H1 (cell line): ENCODE measurements around the gene TMEM117. TPM values are rescaled to one million over a fixed set of nuclear protein-coding genes. Genes with fewer than 3 reads are reported as not detected.

Experiments
- CTCF ChIA-PET: fragments of 300-600 bp; sonication (Branson Sonifier 250); formaldehyde crosslinking; loops from one replicate; lab custom pipeline; 2021; ENCODE audit not compliant: partially characterized antibody; lab: Charles Lee
- POLR2A ChIA-PET: fragments of 300-600 bp; sonication (Branson Sonifier 250); formaldehyde crosslinking; loops from one replicate; lab custom pipeline; 2021; ENCODE audit warnings: inconsistent platforms; ENCODE audit not compliant: partially characterized antibody; lab: Charles Lee
- DNase-seq, 2 experiments: peaks; one replicate each; pipeline versions ENCODE4 v3.0.0 to v3.0.0-alpha.2; 2010 to 2022; ENCODE audit warnings: low spot score in 2 of 2, low read depth in 1 of 2, mixed read lengths in 1 of 2
- FAIRE-seq: peaks from 2 replicates; lab custom pipeline; 2011; peaks lifted over from hg19 to GRCh38; lab: Jason Lieb, UNC
- H2AFZ ChIP-seq: 2 replicates; pipeline ENCODE4 v1.8.1; 2012; ENCODE audit warnings: low read length, inconsistent platforms
- H2AK5ac ChIP-seq: 2 replicates; pipeline ENCODE4 v1.6.1; 2013; ENCODE audit warnings: low read depth, low read length
- H2BK120ac ChIP-seq: replicated peaks from 2 replicates; pipeline ENCODE3; 2013; ENCODE audit warnings: low read depth, low read length, inconsistent platforms
- H2BK12ac ChIP-seq: 2 replicates; pipeline ENCODE4 v1.6.1; 2013; ENCODE audit warnings: low read depth, low read length
- H2BK15ac ChIP-seq: 2 replicates; pipeline ENCODE4 v1.6.1; 2013; ENCODE audit warnings: low read length
- H2BK20ac ChIP-seq: 2 replicates; pipeline ENCODE4 v1.6.1; 2013; ENCODE audit warnings: low read length
- H2BK5ac ChIP-seq: 2 replicates; pipeline ENCODE4 v1.6.1; 2013; ENCODE audit warnings: low read depth, low read length
- H3K14ac ChIP-seq: 2 replicates; pipeline ENCODE4 v1.6.1; 2013; ENCODE audit warnings: inconsistent platforms; ENCODE audit not compliant: insufficient read length
- H3K18ac ChIP-seq: 2 replicates; pipeline ENCODE4 v1.6.1; 2013; ENCODE audit warnings: low read length; ENCODE audit errors: extremely low read depth
- H3K23ac ChIP-seq: 2 replicates; pipeline ENCODE4 v1.6.1; 2013; ENCODE audit warnings: inconsistent platforms; ENCODE audit not compliant: insufficient read length
- H3K23me2 ChIP-seq: 2 replicates; pipeline ENCODE4 v1.6.1; 2013; ENCODE audit warnings: low read depth, low read length
- H3K27ac ChIP-seq: 2 replicates; pipeline ENCODE4 v1.6.1; 2011; ENCODE audit warnings: low read depth, low read length, inconsistent platforms
- H3K27me3 ChIP-seq, 4 experiments: replicated peaks in 1 of 4; 1 replicate in 1 of 4; 2 replicates in 3 of 4; pipeline versions ENCODE4 v1.6.1 to v1.8.1; 2011 to 2013; ENCODE audit warnings: low read length in 3 of 4, mild to moderate bottlenecking in 3 of 4, inconsistent platforms in 2 of 4, mixed read lengths in 2 of 4, moderate library complexity in 1 of 4; ENCODE audit not compliant: control insufficient read depth in 3 of 4, insufficient read depth in 3 of 4; ENCODE audit errors: extremely low read depth in 1 of 4
- H3K36me3 ChIP-seq, 4 experiments: 2 replicates each; pipeline versions ENCODE4 v1.6.1 to v1.8.1; 2011 to 2013; ENCODE audit warnings: mild to moderate bottlenecking in 4 of 4, low read length in 3 of 4, moderate library complexity in 2 of 4, control low read depth in 1 of 4, inconsistent platforms in 1 of 4; ENCODE audit not compliant: insufficient read depth in 4 of 4, control insufficient read depth in 2 of 4
- H3K4ac ChIP-seq: replicated peaks from 2 replicates; pipeline ENCODE3; 2013; ENCODE audit warnings: low read length, low read depth, mixed read lengths, inconsistent platforms; ENCODE audit not compliant: insufficient read length
- H3K4me1 ChIP-seq, 4 experiments: replicated peaks in 1 of 4; 1 replicate in 1 of 4; 2 replicates in 3 of 4; pipeline versions ENCODE4 v1.6.1 to v1.8.1; 2011 to 2013; ENCODE audit warnings: low read length in 3 of 4, inconsistent platforms in 2 of 4, mixed read lengths in 1 of 4; ENCODE audit not compliant: insufficient read depth in 4 of 4, control insufficient read depth in 3 of 4
- H3K4me2 ChIP-seq, 2 experiments: 2 replicates each; pipeline versions ENCODE4 v1.6.1 to v1.8.1; 2011 to 2013; ENCODE audit warnings: low read depth in 2 of 2, low read length in 2 of 2, control low read depth in 1 of 2, inconsistent platforms in 1 of 2, mild to moderate bottlenecking in 1 of 2; ENCODE audit not compliant: insufficient read depth in 1 of 2
- H3K4me3 ChIP-seq, 4 experiments: fragments of 200-600, 300-600 bp in 1 of 4; sonication (generic), shearing (Covaris generic), sonication (Bioruptor Twin) in 1 of 4; 2 replicates each; pipeline versions ENCODE4 v1.5.1 to v1.8.1; 2011 to 2016; ENCODE audit warnings: low read length in 4 of 4, low read depth in 3 of 4, control low read depth in 2 of 4, inconsistent platforms in 2 of 4, mild to moderate bottlenecking in 2 of 4, mixed read lengths in 1 of 4, moderate library complexity in 1 of 4; ENCODE audit not compliant: insufficient read depth in 2 of 4; ENCODE audit errors: extremely low read depth in 1 of 4
- H3K56ac ChIP-seq: replicated peaks from 2 replicates; pipeline ENCODE3; 2013; ENCODE audit warnings: low read depth, mild to moderate bottlenecking, mixed read lengths, low read length, inconsistent platforms; ENCODE audit not compliant: insufficient read length
- H3K79me1 ChIP-seq: 2 replicates; pipeline ENCODE4 v1.6.1; 2013; ENCODE audit warnings: low read depth, low read length, control low read depth
- H3K79me2 ChIP-seq, 2 experiments: 2 replicates each; pipeline versions ENCODE4 v1.6.1 to v1.8.1; 2012 to 2013; ENCODE audit warnings: low read length in 2 of 2, mild to moderate bottlenecking in 2 of 2, inconsistent platforms in 1 of 2; ENCODE audit not compliant: insufficient read depth in 2 of 2, control insufficient read depth in 1 of 2
- H3K9ac ChIP-seq, 4 experiments: replicated peaks in 1 of 4; 1 replicate in 1 of 4; 2 replicates in 3 of 4; pipeline versions ENCODE4 v1.6.1 to v1.8.1; 2011 to 2013; ENCODE audit warnings: low read depth in 3 of 4, low read length in 3 of 4, control low read depth in 2 of 4, mild to moderate bottlenecking in 2 of 4, moderate library complexity in 2 of 4, inconsistent platforms in 1 of 4; ENCODE audit errors: extremely low read depth in 1 of 4
- H3K9me3 ChIP-seq, 2 experiments: 2 replicates each; pipeline versions ENCODE4 v1.6.1 to v1.8.1; 2012 to 2013; ENCODE audit warnings: mild to moderate bottlenecking in 2 of 2, moderate library complexity in 2 of 2, control low read depth in 1 of 2, inconsistent platforms in 1 of 2, low read depth in 1 of 2, low read length in 1 of 2, mixed read lengths in 1 of 2; ENCODE audit not compliant: insufficient read depth in 2 of 2
- H4K20me1 ChIP-seq, 2 experiments: replicated peaks in 1 of 2; 2 replicates each; pipeline versions ENCODE3 to v1.8.1; 2011 to 2013; ENCODE audit warnings: inconsistent platforms in 2 of 2, low read length in 2 of 2, mild to moderate bottlenecking in 1 of 2; ENCODE audit not compliant: insufficient read depth in 2 of 2, control insufficient read depth in 1 of 2
- H4K5ac ChIP-seq: 2 replicates; pipeline ENCODE4 v1.6.1; 2013; ENCODE audit warnings: low read length, low read depth, mixed read lengths, inconsistent platforms; ENCODE audit not compliant: insufficient read length
- H4K8ac ChIP-seq: 2 replicates; pipeline ENCODE4 v1.8.0; 2013; ENCODE audit warnings: mild to moderate bottlenecking, moderate library complexity, low read length, inconsistent platforms; ENCODE audit not compliant: insufficient read depth; ENCODE audit errors: extremely low read depth
- H4K91ac ChIP-seq: replicated peaks from 2 replicates; pipeline ENCODE3; 2013; ENCODE audit warnings: low read length, mixed read lengths, inconsistent platforms; ENCODE audit not compliant: insufficient read length
- CBX8 ChIP-seq: fragments of 300-800, 300-1000 bp; sonication (generic); IDR thresholded peaks from 2 replicates; pipeline ENCODE4 v1.7.1; 2016; ENCODE audit warnings: low read depth, low read length, borderline replicate concordance
- HDAC2 ChIP-seq, 2 experiments: fragments of 300-600 bp in 1 of 2; sonication (generic) in 1 of 2; IDR thresholded peaks; 2 replicates each; pipeline ENCODE4 v1.6.1; 2011 to 2012; ENCODE audit warnings: low read depth in 2 of 2, low read length in 2 of 2, mild to moderate bottlenecking in 2 of 2, moderate library complexity in 2 of 2, borderline replicate concordance in 1 of 2, inconsistent platforms in 1 of 2
- NANOG ChIP-seq: IDR thresholded peaks from 2 replicates; pipeline ENCODE4 v1.6.1; 2011; ENCODE audit warnings: low read length, low read depth, mild to moderate bottlenecking, inconsistent platforms; ENCODE audit not compliant: insufficient read depth, poor library complexity, severe bottlenecking
- PHF8 ChIP-seq: fragments of 200-600 bp; sonication (generic); conservative IDR thresholded peaks from 2 replicates; pipeline ENCODE4 v1.7.1; 2012; ENCODE audit warnings: low read depth, mild to moderate bottlenecking, inconsistent platforms, low read length, moderate library complexity
- WGBS, 2 experiments: shearing (Covaris generic) in 1 of 2; methylation state at CpG; one replicate each; pipeline versions ENCODE4 v1.1.6 to v1.1.7; 2013 to 2015; ENCODE audit warnings: low lambda C conversion rate in 2 of 2, mixed read lengths in 2 of 2, inconsistent platforms in 1 of 2, low coverage in 1 of 2, missing lambda C conversion rate in 1 of 2; ENCODE audit not compliant: insufficient replicate concordance in 2 of 2, insufficient coverage in 1 of 2, insufficient read length in 1 of 2; ENCODE audit errors: extremely low coverage in 1 of 2, missing lambda C conversion rate in 1 of 2; 5-methylcytosine and 5-hydroxymethylcytosine counted together
- polyA plus RNA-seq, 7 experiments: library from polyadenylated mRNA; depleted of rRNA in 3 of 7; stranded (reverse) in 5 of 7; unstranded in 2 of 7; fragments of >200 nt in 5 of 7; fragments of 200-250 nt in 2 of 7; gene quantifications; 1 replicate in 5 of 7; 2 replicates in 1 of 7; 4 replicates in 1 of 7; pipeline versions ENCODE4 v1.2.1 to v1.2.3, GENCODE V29; 2011 to 2013; ENCODE audit warnings: missing spikeins in 2 of 7, mixed read lengths in 2 of 7
- total RNA-seq: library from RNA; stranded (reverse); fragmentation: NEBNext Ultra II Directional; extraction: Animal tissue kit (Norgen Biotek cat#: 25700); gene quantifications from 2 replicates; pipeline ENCODE4 v1.2.1, GENCODE V29; 2021

TMEM117 gene
- total and polyA plus RNA-seq, 2 of the 8 experiments (the other 6 are each of a cell fraction or from before 2014, with no cell fraction given) = 0.80 to 1.4 TPM

DNA sequence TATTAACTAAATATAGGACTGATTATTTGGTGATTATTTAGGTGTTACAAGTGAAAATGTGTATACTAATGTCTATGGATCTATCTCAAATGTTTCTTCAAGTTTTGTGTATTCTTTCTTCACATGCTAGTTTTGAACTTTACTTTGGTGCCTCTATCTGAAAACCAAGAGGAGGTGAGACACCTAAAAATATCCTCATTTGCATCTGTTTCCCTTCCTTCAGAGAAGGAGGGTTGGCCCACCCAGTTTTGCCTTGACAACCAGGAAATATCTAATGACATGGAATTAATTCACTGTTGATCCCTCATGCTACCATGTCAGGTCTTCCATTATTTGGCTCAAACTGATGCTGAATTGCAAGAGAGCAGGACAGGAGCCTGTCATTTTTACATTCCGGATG, 539.8 kb downstream of the TMEM117 start:
- Histone ChIP-seq H2BK15ac (no peak overlapping the region), H3K23me2 (no peaks in the 10 kb centered on the region), H3K56ac (no peak overlapping the region), H2BK120ac (no peak overlapping the region), H3K4me3 (no peak overlapping the region), H2AK5ac (no peak overlapping the region), H4K5ac (no peak overlapping the region), H4K91ac (no peak overlapping the region), H2BK12ac (no peak overlapping the region), H3K18ac (no peak overlapping the region), H3K4ac (no peak overlapping the region), H4K8ac (no peak overlapping the region), H3K79me2 (no peaks in the 10 kb centered on the region), H3K4me2 (no peak overlapping the region), H3K23ac (no peak overlapping the region), H3K4me1 (peaks cover 4 to 11% (median 6%) of the 10 kb centered on the region in 4 experiments; a peak in 3 of 7 replicates), H2AFZ (no peak overlapping the region), H2BK5ac (no peak overlapping the region), H4K20me1 (no peaks in the 10 kb centered on the region), H3K27ac (no peak overlapping the region), H2BK20ac (no peak overlapping the region), H3K9me3 (no peaks in the 10 kb centered on the region), H3K27me3 (no peaks in the 10 kb centered on the region), H3K14ac (no peak overlapping the region), H3K9ac (no peak overlapping the region), H3K79me1 (no peaks in the 10 kb centered on the region), H3K36me3 (no peaks in the 10 kb centered on the region)
- CTCF ChIA-PET = no interaction called here
- no peak for FAIRE-seq
- DNase-seq = no peak
- POLR2A ChIA-PET = no interaction called here
- 90% methylated on average over 1 of the region's 1 CpG; no CpG with 5 or more reads in 1 of the 2 experiments for WGBS, 2 experiments
- TF ChIP-seq HDAC2 (IDR thresholded peaks at IDR 0.05; ENCODE audit: borderline replicate concordance in 1 of 2, low read depth in 2 of 2, low read length in 2 of 2) = no peak
- no peak for TF ChIP-seq CBX8
- TF ChIP-seq PHF8 = no peak
- no peak for TF ChIP-seq NANOG
